Measurements from ENCODE around the gene PLCB1.

- TF ChIP-seq CTCF (conservative IDR thresholded peaks at IDR 0.05) = no peak
- no peak for TF ChIP-seq EZH2 (IDR thresholded peaks at IDR 0.05; ENCODE audit: low read depth)
Observed at GRCh38 chr20:8317448-8317847, 185.4 kb downstream of the PLCB1 start.

Data from PC-9 (cell line).